HCT116 (cell line): ENCODE results near the gene CCL23. TPM values are rescaled to one million over a fixed set of nuclear protein-coding genes. Genes with fewer than 3 reads are reported as not detected.

Source experiments
- ATAC-seq: fragments of 200-7000 bp; cut with Tn5 transposase; 2 replicates; pipeline ENCODE4 v1.9.1; 2020; ENCODE audit warnings: mild to moderate bottlenecking, moderate library complexity
- BruUV-seq: library from RNA; stranded (reverse); fragments of 400-500 nt; replicated peaks from 2 replicates; lab custom pipeline; 2021; lab: Mats Ljungman, UMichigan
- CTCF ChIA-PET: fragments of 300-600 bp; sonication (Branson Sonifier 250); formaldehyde crosslinking; loops from one replicate; lab custom pipeline; 2021; ENCODE audit warnings: antibody characterized with exemption; lab: Charles Lee
- POLR2A ChIA-PET: fragments of 300-600, 350-600 bp; sonication (Branson Sonifier 250); formaldehyde crosslinking; loops from one replicate; lab custom pipeline; 2021; ENCODE audit warnings: antibody characterized with exemption; lab: Charles Lee
- RAD21 ChIA-PET, 2 experiments: fragments of 300-600 bp; sonication (Branson Sonifier 250); formaldehyde crosslinking; loops; one replicate each; lab custom pipeline; 2023; ENCODE audit warnings: low total read pairs in 2 of 2; ENCODE audit not compliant: uncharacterized antibody in 2 of 2, unreplicated experiment in 2 of 2, low non-redundant PET in 1 of 2; lab: Charles Lee
- DNase-seq: peaks from one replicate; pipeline ENCODE4 v3.0.0-alpha.2; 2010; ENCODE audit warnings: low read depth, low spot score
- H2AFZ ChIP-seq: fragments of 200-600 bp; shearing (Covaris generic), sonication (generic); 2 replicates; pipeline ENCODE4 v1.6.1; 2017; ENCODE audit warnings: low read depth, mixed run types, mixed read lengths, antibody characterized with exemption, low read length; ENCODE audit not compliant: poor library complexity, severe bottlenecking
- H3K27ac ChIP-seq: 2 replicates; pipeline ENCODE4 v1.5.1; 2012; ENCODE audit warnings: low read depth, low read length
- H3K27me3 ChIP-seq: fragments of 200-600 bp; sonication (generic); 2 replicates; pipeline ENCODE4 v1.6.1; 2016; ENCODE audit warnings: mixed run types, low read length, mixed read lengths; ENCODE audit not compliant: insufficient read depth
- H3K36me3 ChIP-seq, 2 experiments: fragments of 200-500 bp in 1 of 2; fragments of 200-600 bp in 1 of 2; sonication (Bioruptor generic) in 1 of 2; sonication (generic) in 1 of 2; 2 replicates each; pipeline versions ENCODE4 v1.5.1 to v1.6.1; 2014 to 2016; ENCODE audit warnings: low read length in 2 of 2, inconsistent platforms in 1 of 2, mixed read lengths in 1 of 2, mixed run types in 1 of 2; ENCODE audit not compliant: insufficient read depth in 2 of 2, control insufficient read depth in 1 of 2
- H3K4me1 ChIP-seq, 2 experiments: fragments of 200-600 bp in 1 of 2; sonication (generic) in 1 of 2; 2 replicates each; pipeline versions ENCODE4 v1.5.1 to v1.6.1; 2012 to 2017; ENCODE audit warnings: low read length in 2 of 2, inconsistent platforms in 1 of 2, mild to moderate bottlenecking in 1 of 2, mixed read lengths in 1 of 2, mixed run types in 1 of 2, moderate library complexity in 1 of 2; ENCODE audit not compliant: insufficient read depth in 2 of 2, control insufficient read depth in 1 of 2
- H3K4me2 ChIP-seq: fragments of 200-600 bp; sonication (generic); 2 replicates; pipeline ENCODE4 v1.6.1; 2017; ENCODE audit warnings: mixed run types, low read length, mixed read lengths
- H3K4me3 ChIP-seq, 2 experiments: fragments of 200-600 bp in 1 of 2; sonication (generic) in 1 of 2; replicated peaks in 1 of 2; 2 replicates each; pipeline ENCODE4 v1.5.1; 2011 to 2016; ENCODE audit warnings: low read length in 2 of 2, control low read depth in 1 of 2, low read depth in 1 of 2, mild to moderate bottlenecking in 1 of 2, mixed read lengths in 1 of 2, mixed run types in 1 of 2
- H3K79me2 ChIP-seq: fragments of 200-600 bp; sonication (generic); 2 replicates; pipeline ENCODE4 v1.6.1; 2017; ENCODE audit warnings: mild to moderate bottlenecking, mixed run types, low read length, moderate library complexity, mixed read lengths; ENCODE audit not compliant: insufficient read depth
- H3K9ac ChIP-seq: fragments of 200-600 bp; sonication (generic); 2 replicates; pipeline ENCODE4 v1.6.1; 2016; ENCODE audit warnings: low read length, mixed read lengths
- H3K9me2 ChIP-seq: fragments of 200-600 bp; sonication (generic), shearing (Covaris generic); 2 replicates; pipeline ENCODE4 v1.6.1; 2017; ENCODE audit warnings: mixed run types, mild to moderate bottlenecking, moderate library complexity; ENCODE audit not compliant: insufficient read depth
- H3K9me3 ChIP-seq, 2 experiments: fragments of 200-500 bp in 1 of 2; fragments of 200-600 bp in 1 of 2; sonication (Bioruptor generic) in 1 of 2; sonication (generic) in 1 of 2; 2 replicates each; pipeline ENCODE4 v1.6.1; 2014 to 2017; ENCODE audit warnings: low read length in 2 of 2, mixed read lengths in 2 of 2, inconsistent platforms in 1 of 2, low read depth in 1 of 2, mild to moderate bottlenecking in 1 of 2, mixed run types in 1 of 2, moderate library complexity in 1 of 2; ENCODE audit not compliant: control insufficient read depth in 1 of 2, insufficient read depth in 1 of 2
- H4K20me1 ChIP-seq: fragments of 200-600 bp; sonication (generic), shearing (Covaris generic); 2 replicates; pipeline ENCODE4 v1.6.1; 2017; ENCODE audit warnings: mixed run types, mild to moderate bottlenecking, moderate library complexity; ENCODE audit not compliant: insufficient read depth
- ELF1 ChIP-seq: IDR thresholded peaks from 2 replicates; pipeline ENCODE4 v1.6.1; 2012; ENCODE audit warnings: low read depth, borderline replicate concordance
- EZH2phosphoT487 ChIP-seq: fragments of 200-600 bp; IDR thresholded peaks from 2 replicates; pipeline ENCODE4 v1.6.1; 2018; ENCODE audit warnings: antibody characterized with exemption, borderline replicate concordance
- FOSL1 ChIP-seq: IDR thresholded peaks from 2 replicates; pipeline ENCODE4 v1.6.1; 2012; ENCODE audit warnings: low read depth
- JUND ChIP-seq: IDR thresholded peaks from 2 replicates; pipeline ENCODE4 v1.6.1; 2012
- RAD21 ChIP-seq: IDR thresholded peaks from 2 replicates; pipeline ENCODE4 v1.6.1; 2012; ENCODE audit warnings: low read depth, mild to moderate bottlenecking
- SIN3A ChIP-seq: IDR thresholded peaks from 2 replicates; pipeline ENCODE4 v1.6.1; 2012; ENCODE audit warnings: low read depth
- SP1 ChIP-seq: IDR thresholded peaks from 2 replicates; pipeline ENCODE4 v1.6.1; 2012; ENCODE audit warnings: low read depth
- SRF ChIP-seq: IDR thresholded peaks from 2 replicates; pipeline ENCODE4 v1.6.1; 2012; ENCODE audit warnings: low read depth
- YY1 ChIP-seq: IDR thresholded peaks from 2 replicates; pipeline ENCODE4 v1.6.1; 2011; ENCODE audit warnings: low read length, low read depth, moderate library complexity, mild to moderate bottlenecking; ENCODE audit not compliant: insufficient replicate concordance; ENCODE audit errors: extremely low read depth
- ZNF274 ChIP-seq: fragments of 200-500 bp; sonication (Bioruptor generic); IDR thresholded peaks from 2 replicates; pipeline ENCODE4 v1.6.1; 2014; ENCODE audit warnings: mild to moderate bottlenecking, low read depth, low read length, inconsistent platforms
- intact Hi-C: fragments of 100-400 bp; cut with micrococcal nuclease; formaldehyde crosslinking; loops from 2 replicates; pipeline ENCODE4 v1.10.0; 2022
- total RNA-seq: library from RNA; stranded (reverse); gene quantifications from one replicate; pipeline ENCODE4 v1.2.1, GENCODE V29; 2021; ENCODE audit not compliant: unreplicated experiment

Gene CCL23
- total RNA-seq, 1 experiment from 2014 or later: not detected

DNA sequence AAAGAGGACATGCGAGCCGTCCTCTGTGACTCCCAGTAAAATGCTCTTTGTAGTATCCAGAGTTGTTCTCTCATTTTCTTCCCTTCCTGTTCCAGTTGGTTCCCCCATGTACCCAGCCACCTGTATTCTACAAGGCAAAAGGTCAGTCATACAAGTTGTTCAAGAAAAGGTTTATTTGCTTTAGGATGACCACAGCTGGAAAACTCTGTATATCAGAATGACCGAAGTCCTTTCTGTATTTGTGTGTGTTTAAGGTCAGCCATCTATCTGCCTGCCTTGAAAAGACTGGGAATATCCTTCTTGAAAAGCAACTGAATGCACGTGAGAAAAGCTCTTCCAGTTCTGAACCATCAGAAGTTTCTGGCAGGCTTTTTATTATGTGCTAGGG, 44.8 kb downstream of the CCL23 start:
- no peak overlapping the region for H3K27ac ChIP-seq
- no peak overlapping the region for H3K4me3 ChIP-seq
- RAD21 ChIA-PET: interaction anchor here in 1 of 2 experiments (0.9 kb wide), 1 partner anchor 176 kb away, joined by 3 read pairs; no protein-coding TSS in a partner anchor
- BruUV-seq: no TSS peak
- H3K9ac ChIP-seq: no peak overlapping the region
- no peak overlapping the region for H3K4me2 ChIP-seq
- H3K4me1 ChIP-seq: peaks cover 0 to 3% of the 10 kb centered on the region in 2 experiments; a peak in 1 of 4 replicates
- H2AFZ ChIP-seq: no peak overlapping the region
- intact Hi-C loops: no loop called here
- H3K79me2 ChIP-seq: no peaks in the 10 kb centered on the region
- DNase-seq (no peak), ATAC-seq (no peak)
- H4K20me1 ChIP-seq: no peaks in the 10 kb centered on the region
- H3K9me2 ChIP-seq: no peaks in the 10 kb centered on the region
- no peaks in the 10 kb centered on the region for H3K27me3 ChIP-seq
- no peak for TF ChIP-seq EZH2phosphoT487
- no peak for TF ChIP-seq YY1
- CTCF ChIA-PET: interaction anchor here (0.9 to 1.5 kb wide), 3 partner anchors 100 to 526 kb away, joined by 3 to 7 read pairs (median 5); no protein-coding TSS in a partner anchor
- H3K9me3 ChIP-seq: no peaks in the 10 kb centered on the region
- no peaks in the 10 kb centered on the region for H3K36me3 ChIP-seq
- POLR2A ChIA-PET: no interaction called here

DNA sequence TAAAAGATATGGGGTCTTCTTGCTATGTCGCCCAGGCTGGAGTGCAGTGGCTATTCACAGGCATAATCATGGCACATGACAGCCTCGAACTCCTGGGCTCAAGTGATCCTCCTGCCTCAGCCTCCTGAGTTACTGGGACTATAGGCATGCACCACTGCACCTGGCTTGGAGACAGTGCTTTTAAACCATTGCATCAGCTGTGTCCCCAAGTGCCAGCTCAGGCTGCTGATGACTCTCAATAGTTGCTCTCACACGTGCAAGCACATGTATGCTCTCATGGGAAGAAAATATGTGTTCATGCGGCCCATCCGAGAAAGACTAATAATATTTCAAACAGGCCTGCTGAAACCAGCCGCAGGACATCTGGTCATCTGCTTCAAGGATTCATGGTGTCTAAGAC, 45.2 kb downstream of the CCL23 start:
- ChIA-PET CTCF (interaction anchor here (1.3 to 5.3 kb wide), 3 partner anchors 100 to 178 kb away, joined by 5 to 137 read pairs (median 7); no protein-coding TSS in a partner anchor), POLR2A (no interaction called here), RAD21 (interaction anchor here in 1 of 2 experiments (1.6 kb wide), 1 partner anchor 176 kb away, joined by 5 read pairs; no protein-coding TSS in a partner anchor)
- no peak overlapping the region for H3K4me2 ChIP-seq
- no peak overlapping the region for H3K9ac ChIP-seq
- no peaks in the 10 kb centered on the region for H3K9me2 ChIP-seq
- DNase-seq: no peak
- no TSS peak for BruUV-seq
- H2AFZ ChIP-seq: no peak overlapping the region
- H3K36me3 ChIP-seq: no peaks in the 10 kb centered on the region
- TF ChIP-seq SRF (no peak), FOSL1 (no peak), SIN3A (no peak), RAD21 (no peak), EZH2phosphoT487 (no peak), SP1 (no peak), ZNF274 (no peak), ELF1 (no peak), JUND (no peak)
- H3K27me3 ChIP-seq: no peaks in the 10 kb centered on the region
- H3K27ac ChIP-seq: no peak overlapping the region
- H3K79me2 ChIP-seq: no peaks in the 10 kb centered on the region
- H4K20me1 ChIP-seq: no peaks in the 10 kb centered on the region
- no peak for ATAC-seq
- intact Hi-C loops: no loop called here
- H3K9me3 ChIP-seq: no peaks in the 10 kb centered on the region
- H3K4me3 ChIP-seq: no peak overlapping the region
- peaks cover 0 to 3% of the 10 kb centered on the region in 2 experiments; a peak in 1 of 4 replicates for H3K4me1 ChIP-seq
